HT1080 (cell line): ENCODE data around the gene GPC6. TPM values are rescaled to one million over a fixed set of nuclear protein-coding genes. Genes with fewer than 3 reads are reported as not detected.

Experiments
- DNase-seq: peaks from one replicate; pipeline ENCODE4 v3.0.0-alpha.2; 2015; ENCODE audit warnings: low read depth
- total RNA-seq: library from RNA; depleted of rRNA; stranded (reverse); fragments of >200 nt; shearing (Covaris generic); gene quantifications from 2 replicates; pipeline ENCODE4 v1.2.3, GENCODE V29; 2014

The GPC6 gene
- total RNA-seq, 1 experiment from 2014 or later = 9.0 TPM

DNA sequence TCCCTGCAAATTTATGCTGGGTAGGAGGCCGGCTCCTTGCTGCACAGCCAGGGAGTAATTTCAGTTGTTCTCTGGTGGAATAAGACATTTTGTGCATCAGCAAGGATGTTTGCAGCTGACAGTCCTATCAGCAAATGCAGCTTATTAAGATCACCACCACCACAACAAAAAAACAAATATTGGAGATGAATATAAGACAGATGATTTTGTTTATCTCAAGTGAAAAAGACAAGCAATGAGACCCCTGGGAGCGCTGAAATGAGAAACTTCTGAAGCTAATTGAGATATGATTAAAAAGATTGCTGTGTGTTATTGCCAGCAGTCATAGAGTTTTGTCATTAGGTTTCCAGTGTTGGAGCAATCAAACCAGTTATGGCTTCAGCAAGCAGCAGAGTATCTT is 505.6 kb downstream of the GPC6 start:
- DNase-seq = no peak

- DNase-seq = peak; percentile 26
These were observed 509.5 kb downstream of the GPC6 start for GRCh38 chr13:93736081-93736480.

GRCh38 chr13:93736909-93737308 is 510.3 kb downstream of the GPC6 start:
- no peak for DNase-seq

GRCh38 chr13:93740334-93740733 is 513.7 kb downstream of the GPC6 start:
- DNase-seq = no peak

DNA sequence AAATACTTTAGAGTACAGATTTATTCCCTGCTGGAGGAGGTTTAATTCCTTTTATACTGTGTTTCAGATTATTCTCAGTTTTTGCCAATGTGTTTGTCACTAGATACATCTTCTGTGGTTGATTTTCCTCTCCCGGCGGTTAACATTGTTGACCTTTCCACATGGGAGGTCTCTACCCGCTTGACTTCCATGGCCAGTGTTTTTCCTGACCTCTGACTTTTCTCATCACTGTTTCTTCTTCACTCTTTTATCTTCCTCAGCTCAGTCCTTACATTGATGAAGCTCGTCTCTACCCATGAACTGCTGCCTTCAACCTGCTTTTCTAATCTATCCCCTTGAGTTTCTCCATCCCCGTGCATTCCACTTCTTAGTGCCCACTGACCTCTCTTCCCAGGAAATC is 517.4 kb downstream of the GPC6 start:
- no peak for DNase-seq

DNA sequence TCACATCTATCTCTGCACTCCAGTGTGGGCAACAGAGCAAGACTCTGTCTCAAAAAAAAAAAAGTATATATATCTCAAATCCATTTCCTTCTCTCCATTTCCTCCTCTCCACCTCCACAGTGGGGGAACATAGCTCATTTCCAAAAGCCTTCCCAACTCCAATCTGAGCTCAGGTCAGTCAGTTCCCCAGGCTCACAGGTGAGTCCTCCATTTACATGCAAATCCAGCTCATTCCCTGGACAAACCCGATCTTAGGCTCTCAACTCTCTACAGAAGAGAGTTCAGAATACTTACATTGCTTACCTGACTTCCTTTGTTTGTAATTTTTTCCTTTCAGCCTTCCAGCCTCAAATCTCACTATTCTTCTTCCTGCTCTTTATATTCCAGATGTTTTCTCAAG is 518.3 kb downstream of the GPC6 start:
- DNase-seq = no peak

DNA sequence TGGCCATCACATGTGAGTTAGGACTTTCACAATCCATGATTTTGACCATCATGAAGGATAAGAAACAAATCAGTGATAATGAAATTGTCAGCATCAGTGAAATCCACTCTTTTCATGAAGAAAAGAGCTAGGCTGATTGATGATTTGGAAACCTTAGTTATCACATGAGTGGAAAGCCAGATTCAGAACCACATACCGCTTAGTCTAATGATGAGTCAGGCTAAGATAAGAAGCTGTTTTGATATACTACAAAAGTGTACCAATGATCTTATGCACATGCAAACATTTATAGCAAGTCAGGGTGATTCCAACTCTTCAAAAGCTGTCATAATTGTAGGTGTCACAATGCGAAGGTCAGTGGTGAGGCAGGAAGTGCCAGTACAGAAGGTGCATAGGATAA is 519.3 kb downstream of the GPC6 start:
- no peak for DNase-seq

GRCh38 chr13:93746589-93746988 is 520.0 kb downstream of the GPC6 start:
- no peak for DNase-seq

DNA sequence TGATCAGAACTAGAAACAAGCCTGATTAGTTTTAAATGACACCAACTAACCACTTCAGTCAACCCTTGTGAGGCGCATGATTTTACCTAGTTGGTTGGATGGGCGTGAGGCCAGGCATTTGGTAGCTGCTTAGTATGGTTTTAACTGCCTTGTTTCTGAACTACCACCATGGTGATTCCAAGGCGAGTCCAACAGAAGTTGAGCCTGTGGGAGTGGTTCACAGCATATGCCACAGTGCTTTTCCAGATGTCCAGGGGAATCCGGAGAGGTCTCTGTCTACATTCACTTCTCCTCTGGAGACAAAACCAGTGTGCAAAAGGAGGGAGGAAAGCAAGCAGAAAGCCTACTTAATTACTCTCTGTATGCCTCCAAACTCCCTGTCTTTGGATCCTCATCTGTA is 524.1 kb downstream of the GPC6 start:
- no peak for DNase-seq

DNA sequence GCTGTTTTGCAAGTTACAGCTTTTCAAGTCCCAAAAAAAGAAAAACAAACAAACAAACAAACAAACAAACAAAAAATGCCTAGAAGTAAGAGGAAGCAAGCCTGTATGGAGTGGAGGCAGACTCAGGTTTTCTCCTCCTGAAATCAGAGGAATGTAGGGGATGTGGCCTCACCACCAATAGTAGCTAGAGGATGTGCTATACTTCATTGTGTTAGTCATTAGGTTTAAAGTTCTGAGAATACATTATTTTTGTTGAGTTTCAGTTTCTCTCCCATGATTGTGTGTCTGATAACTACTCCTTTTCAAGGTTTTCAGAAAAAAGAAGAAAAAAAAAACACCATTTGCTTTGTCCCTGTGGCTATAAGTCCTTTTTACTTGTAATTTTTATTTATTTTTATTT is 524.5 kb downstream of the GPC6 start:
- no peak for DNase-seq

DNA sequence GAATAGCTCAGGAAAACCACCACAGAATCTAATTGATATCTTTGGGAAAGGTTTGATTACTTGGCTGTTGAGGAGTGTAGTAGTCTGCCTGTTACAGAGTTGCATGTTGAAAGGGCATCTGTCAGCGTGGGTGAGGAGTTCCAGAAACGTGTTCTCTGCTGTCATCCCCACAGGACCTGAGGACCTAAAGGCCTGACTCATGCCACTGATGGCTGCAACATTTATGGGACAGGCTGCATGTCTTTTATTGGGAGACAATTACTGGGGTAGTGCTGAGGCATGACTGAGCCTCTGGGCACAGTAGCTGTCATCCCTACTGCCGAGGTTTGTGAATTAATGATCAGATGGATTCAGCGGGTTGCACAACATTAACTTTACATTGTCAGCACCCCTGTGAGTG is 525.9 kb downstream of the GPC6 start:
- no peak for DNase-seq

- no peak for DNase-seq
These were observed 527.0 kb downstream of the GPC6 start for GRCh38 chr13:93753639-93754038.

GRCh38 chr13:93755341-93755740 is 528.7 kb downstream of the GPC6 start:
- no peak for DNase-seq

DNA sequence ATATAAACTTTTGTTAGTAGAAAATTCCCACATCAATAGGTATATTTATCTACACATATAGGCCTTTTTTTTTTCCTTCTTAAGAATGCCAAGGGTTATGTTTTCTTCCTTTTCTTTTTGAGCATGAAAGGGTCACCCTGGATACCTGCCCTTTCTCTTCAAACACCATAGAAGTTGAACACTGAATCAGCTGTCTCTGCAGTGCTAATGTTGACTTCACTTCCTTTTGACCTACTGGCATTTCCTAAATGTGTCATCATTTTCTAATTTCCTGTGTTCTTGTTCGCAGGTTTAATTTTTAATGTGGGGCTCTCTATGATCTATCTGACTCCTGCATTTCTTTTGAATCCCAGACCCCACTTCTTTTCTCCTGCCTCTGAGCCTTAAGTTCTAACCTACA is 532.0 kb downstream of the GPC6 start:
- peak; percentile 69 for DNase-seq

DNA sequence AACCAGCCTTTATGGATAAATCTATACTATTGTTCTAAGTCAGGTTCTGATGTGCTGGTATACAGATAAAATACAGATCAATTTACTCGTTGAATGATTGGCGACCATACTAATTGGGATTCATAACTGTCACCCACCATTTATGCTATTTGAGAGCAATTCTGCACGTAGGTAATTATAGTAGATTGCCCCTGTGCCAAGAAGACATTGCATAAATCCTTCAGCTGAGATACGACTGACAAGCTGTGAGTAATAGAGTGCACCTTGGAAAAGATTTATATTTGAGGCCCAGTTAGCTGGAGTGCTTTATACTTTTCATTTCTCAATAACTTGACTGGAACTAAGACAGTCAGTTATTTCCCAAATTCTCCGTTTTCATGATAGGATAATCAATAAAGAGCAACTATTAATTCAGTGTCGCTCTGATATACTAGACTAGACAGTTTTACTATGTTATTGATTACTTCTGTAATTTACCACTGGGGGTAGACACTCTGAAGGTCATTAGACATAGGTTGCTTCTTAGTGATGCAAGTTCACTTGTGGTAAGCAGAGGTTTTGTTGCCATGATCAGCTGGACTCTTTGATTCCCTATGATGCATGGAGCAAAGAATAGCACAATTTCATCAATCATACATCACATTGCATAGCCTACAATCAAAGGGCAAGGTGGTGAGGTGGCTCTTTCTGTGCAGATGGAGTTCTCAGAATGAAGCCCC is 536.3 kb downstream of the GPC6 start:
- no peak for DNase-seq

GRCh38 chr13:93765062-93765461 is 538.5 kb downstream of the GPC6 start:
- DNase-seq = no peak

DNA sequence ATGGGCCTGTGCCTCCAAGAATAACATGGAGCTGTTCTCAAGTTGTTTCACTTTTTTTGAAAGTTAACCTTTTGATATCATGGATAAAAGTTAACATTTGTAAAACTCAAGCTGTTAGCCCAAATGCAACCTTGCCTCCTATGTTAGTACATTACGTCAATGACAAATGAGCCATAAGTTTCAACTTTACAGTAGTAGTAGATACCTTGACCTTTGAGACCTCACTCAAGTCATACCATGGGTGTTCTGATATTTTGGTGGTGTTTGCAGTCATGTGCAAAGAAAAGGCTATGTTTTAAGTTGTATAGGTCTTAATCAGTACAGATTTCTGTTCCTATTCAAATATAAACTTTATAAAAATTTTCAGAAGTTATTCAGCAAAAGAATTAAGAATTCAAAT is 539.2 kb downstream of the GPC6 start:
- DNase-seq = no peak

DNA sequence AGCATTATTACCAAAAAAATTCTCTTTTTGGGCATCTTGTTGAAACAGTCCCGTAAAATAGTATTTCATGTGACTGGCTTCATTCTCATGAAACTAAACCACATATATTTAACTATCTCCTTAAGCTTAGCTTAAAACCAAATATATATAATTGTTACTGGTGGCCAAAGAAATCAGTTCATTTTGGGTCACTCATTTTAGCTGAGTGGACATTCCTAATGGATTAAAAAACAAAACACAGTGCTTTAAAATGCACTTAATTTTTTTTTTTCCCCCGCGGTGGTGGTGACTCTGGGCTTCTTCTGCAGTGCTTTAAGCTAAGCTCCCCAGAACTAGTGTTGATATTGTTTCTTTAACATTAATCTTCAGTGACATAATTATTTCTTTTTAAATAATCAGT is 540.1 kb downstream of the GPC6 start:
- DNase-seq = no peak

DNA sequence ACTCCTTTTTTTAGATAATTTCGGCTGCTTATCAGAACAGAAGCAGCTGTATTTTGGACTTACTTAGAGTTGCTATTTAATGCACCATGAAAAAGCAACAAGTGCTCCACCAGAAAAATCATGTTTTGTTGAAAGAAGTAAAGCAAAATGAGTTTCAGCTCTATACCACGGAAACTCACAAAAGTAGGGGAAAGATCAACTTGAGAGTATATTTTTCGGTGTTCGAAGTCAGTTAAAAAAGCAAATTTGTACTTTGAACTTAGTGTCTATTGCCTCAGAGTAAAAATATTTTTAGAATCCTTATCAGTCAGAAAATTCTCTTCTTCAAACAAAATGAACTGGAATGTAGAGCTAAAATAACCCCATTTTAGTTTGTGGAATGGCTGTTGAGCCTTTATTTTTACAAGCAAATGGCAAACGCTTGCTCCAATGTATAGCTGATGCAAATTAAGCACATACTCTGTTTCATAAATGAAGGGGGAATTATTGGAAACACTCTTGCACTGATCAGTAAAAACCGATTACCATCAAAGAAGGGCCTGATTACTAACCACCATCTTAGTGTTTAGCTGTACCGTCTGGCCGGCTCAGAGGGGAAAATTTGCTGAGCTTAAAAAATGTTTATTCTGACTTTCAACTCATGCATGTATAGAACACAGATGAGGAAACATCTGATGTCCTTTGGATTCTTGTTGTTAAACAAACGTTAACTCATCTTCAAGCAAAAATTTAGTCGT is 540.7 kb downstream of the GPC6 start:
- no peak for DNase-seq

GRCh38 chr13:93767917-93768409 is 541.4 kb downstream of the GPC6 start:
- no peak for DNase-seq

DNA sequence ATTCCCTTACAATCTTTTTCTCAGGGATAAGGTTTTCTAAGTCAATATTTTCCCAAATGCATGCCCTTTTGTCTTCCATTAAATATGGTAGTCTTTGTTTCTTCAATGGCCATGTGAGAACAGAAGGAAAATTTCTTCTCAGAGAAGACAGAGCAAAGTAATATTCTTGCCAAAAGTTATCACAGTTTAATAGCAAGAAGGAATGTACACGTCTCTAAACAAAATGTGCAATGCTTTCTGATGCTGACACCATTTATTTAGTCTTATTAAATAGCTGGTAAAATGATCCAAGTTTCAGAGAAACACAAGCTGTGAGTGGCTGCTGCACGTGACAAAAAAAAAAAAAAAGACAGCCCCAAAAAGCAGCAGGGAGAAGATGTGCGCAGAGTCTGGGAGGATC is 542.5 kb downstream of the GPC6 start:
- DNase-seq = no peak

DNA sequence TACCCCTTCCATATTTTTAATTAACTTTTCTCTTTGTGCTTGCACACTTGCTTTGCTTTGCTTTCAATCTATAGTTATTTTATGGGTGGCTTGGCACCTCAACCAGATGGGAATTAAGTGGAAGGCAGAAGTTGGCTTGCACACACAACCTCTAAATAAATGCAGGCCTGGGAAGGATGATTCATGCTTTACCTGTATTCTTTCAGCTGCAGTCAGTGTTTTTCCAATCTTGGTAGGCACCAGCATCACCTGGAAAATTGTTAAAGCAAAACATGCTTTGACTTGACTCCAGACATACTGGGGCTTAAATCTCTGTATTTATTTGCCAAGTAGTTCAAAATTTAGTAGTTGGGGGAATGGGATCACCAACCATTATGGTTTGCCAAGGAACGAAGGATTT is 543.0 kb downstream of the GPC6 start:
- DNase-seq = no peak

GRCh38 chr13:93771227-93771626 is 544.6 kb downstream of the GPC6 start:
- DNase-seq = no peak
